H1 (cell line): ENCODE measurements around the gene GNB1L.

Source experiments
- BCL11A ChIP-seq, 2 experiments: IDR thresholded peaks; one replicate each; pipeline ENCODE4 v1.6.1; 2011; ENCODE audit warnings: low read depth in 2 of 2, low read length in 2 of 2, mild to moderate bottlenecking in 2 of 2
- CBX8 ChIP-seq: fragments of 300-800, 300-1000 bp; sonication (generic); IDR thresholded peaks from 2 replicates; pipeline ENCODE4 v1.7.1; 2016; ENCODE audit warnings: low read depth, low read length, borderline replicate concordance
- GABPA ChIP-seq: IDR thresholded peaks from 2 replicates; pipeline ENCODE4 v1.6.1; 2011; ENCODE audit warnings: mild to moderate bottlenecking, low read length, moderate library complexity, borderline replicate concordance; ENCODE audit not compliant: insufficient read depth
- KDM5A ChIP-seq: fragments of 200-600 bp; IDR thresholded peaks from 2 replicates; pipeline ENCODE4 v1.7.1; 2012; ENCODE audit warnings: mild to moderate bottlenecking, low read length, inconsistent platforms, mixed read lengths
- PHF8 ChIP-seq: fragments of 200-600 bp; sonication (generic); conservative IDR thresholded peaks from 2 replicates; pipeline ENCODE4 v1.7.1; 2012; ENCODE audit warnings: low read depth, mild to moderate bottlenecking, inconsistent platforms, low read length, moderate library complexity
- POLR2A ChIP-seq, 2 experiments: IDR thresholded peaks; 1 replicate in 1 of 2; 2 replicates in 1 of 2; pipeline ENCODE4 v1.6.1; 2011; ENCODE audit warnings: low read depth in 2 of 2, low read length in 2 of 2, mild to moderate bottlenecking in 2 of 2; ENCODE audit errors: control extremely low read depth in 1 of 2
- SP1 ChIP-seq: IDR thresholded peaks from 2 replicates; pipeline ENCODE4 v1.6.1; 2011; ENCODE audit warnings: low read depth, low read length
- SP2 ChIP-seq: IDR thresholded peaks from 2 replicates; pipeline ENCODE4 v1.6.1; 2012; ENCODE audit warnings: mild to moderate bottlenecking, low read length, inconsistent platforms
- SRF ChIP-seq: IDR thresholded peaks from 2 replicates; pipeline ENCODE4 v1.6.1; 2011; ENCODE audit warnings: mild to moderate bottlenecking, low read depth, low read length, moderate library complexity
- TAF7 ChIP-seq: optimal IDR thresholded peaks from 2 replicates; pipeline ENCODE3; 2011; ENCODE audit warnings: low read depth, mild to moderate bottlenecking, inconsistent platforms, low read length, moderate library complexity, borderline replicate concordance
- ZNF274 ChIP-seq: IDR thresholded peaks from 2 replicates; pipeline ENCODE4 v1.7.0; 2012; ENCODE audit warnings: low read length, borderline replicate concordance; ENCODE audit errors: extremely low read depth
- TF ChIP-seq, protein P1 (sequence below), 3 experiments: IDR thresholded peaks; 1 replicate in 2 of 3; 2 replicates in 1 of 3; pipeline versions ENCODE4 v1.5.1 to v1.6.1; 2011; ENCODE audit warnings: low read length in 3 of 3, mild to moderate bottlenecking in 3 of 3, inconsistent platforms in 2 of 3, low read depth in 1 of 3, moderate library complexity in 1 of 3; ENCODE audit not compliant: insufficient read depth in 1 of 3; ENCODE audit errors: control extremely low read depth in 1 of 3

DNA sequence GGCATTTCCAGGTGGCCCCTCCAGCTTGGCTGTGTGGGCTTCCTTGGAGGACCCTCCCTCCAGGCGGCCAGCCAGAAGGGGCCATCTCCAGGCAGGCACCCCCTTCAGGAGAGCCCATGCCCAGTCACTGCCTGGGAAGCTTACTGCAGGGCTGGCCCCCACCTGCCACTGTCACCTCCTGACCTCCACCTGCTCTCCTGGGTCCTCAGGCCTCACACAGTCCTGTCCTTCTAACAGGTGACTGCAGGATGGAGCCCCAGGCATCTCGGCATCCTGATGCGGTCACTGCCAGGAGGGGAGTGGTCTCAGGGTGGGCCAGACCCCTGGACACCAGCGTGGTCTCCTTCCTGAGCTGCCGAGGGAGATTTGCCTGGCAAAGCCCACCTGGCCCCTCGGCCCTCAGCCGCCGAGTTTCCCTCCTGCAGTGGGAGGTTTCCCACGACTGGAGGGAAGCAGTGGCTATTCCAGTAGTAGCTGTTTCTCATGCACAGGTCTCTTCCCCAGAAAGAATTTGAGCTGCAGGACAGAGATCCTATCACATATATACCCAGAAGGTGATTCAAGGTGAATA is 81.1 kb downstream of the GNB1L start:
- TF ChIP-seq PHF8 (no peak), TAF7 (no peak), GABPA (no peak), ZNF274 (no peak), SRF (no peak), BCL11A (IDR thresholded peaks at IDR 0.05; ENCODE audit: low read depth in 2 of 2, low read length in 2 of 2) (no peak), CBX8 (no peak), POLR2A (IDR thresholded peaks at IDR 0.05; ENCODE audit: control extremely low read depth in 1 of 2, low read depth in 2 of 2, low read length in 2 of 2) (no peak), SP2 (no peak), SP1 (no peak), KDM5A (no peak)
- TF ChIP-seq, protein P1, sequence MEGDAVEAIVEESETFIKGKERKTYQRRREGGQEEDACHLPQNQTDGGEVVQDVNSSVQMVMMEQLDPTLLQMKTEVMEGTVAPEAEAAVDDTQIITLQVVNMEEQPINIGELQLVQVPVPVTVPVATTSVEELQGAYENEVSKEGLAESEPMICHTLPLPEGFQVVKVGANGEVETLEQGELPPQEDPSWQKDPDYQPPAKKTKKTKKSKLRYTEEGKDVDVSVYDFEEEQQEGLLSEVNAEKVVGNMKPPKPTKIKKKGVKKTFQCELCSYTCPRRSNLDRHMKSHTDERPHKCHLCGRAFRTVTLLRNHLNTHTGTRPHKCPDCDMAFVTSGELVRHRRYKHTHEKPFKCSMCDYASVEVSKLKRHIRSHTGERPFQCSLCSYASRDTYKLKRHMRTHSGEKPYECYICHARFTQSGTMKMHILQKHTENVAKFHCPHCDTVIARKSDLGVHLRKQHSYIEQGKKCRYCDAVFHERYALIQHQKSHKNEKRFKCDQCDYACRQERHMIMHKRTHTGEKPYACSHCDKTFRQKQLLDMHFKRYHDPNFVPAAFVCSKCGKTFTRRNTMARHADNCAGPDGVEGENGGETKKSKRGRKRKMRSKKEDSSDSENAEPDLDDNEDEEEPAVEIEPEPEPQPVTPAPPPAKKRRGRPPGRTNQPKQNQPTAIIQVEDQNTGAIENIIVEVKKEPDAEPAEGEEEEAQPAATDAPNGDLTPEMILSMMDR (IDR thresholded peaks at IDR 0.05; ENCODE audit: control extremely low read depth in 1 of 3, insufficient read depth in 1 of 3, low read depth in 1 of 3, low read length in 3 of 3), result no peak
